ENCODE data around the gene TEX14. TPM values are rescaled to one million over a fixed set of nuclear protein-coding genes. Genes with fewer than 3 reads are reported as not detected.

The TEX14 gene
- total RNA-seq, 4 donors from 2014 or later: 0.11 to 2.3 (median 0.27) TPM

DNA sequence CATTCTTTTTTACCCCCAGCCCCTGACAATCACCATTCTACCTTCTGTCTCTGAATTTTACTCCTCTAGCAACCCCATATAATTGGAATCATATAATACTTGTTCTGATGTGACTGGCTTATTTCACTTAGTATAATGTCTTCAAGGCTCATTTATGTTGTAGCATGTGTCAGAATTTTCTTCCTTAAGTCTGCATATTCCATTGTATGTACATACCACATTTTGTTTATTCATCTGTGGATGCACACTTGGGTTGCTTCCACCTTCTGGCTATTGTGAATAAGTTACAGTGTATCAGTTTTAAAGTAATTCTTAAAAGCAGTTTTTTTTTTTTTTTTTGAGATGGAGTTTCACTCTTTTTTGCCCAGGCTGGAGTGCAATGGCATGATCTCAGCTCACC, 39.1 kb upstream of the TEX14 start:
- H3K27ac ChIP-seq: no peak overlapping the region
- no peaks in the 10 kb centered on the region for H3K27me3 ChIP-seq
- H3K4me3 ChIP-seq (replicated peaks in 1 of 3): no peak overlapping the region
- intact Hi-C loops (cut with DNase I): no loop called here
- TF ChIP-seq, protein P1, sequence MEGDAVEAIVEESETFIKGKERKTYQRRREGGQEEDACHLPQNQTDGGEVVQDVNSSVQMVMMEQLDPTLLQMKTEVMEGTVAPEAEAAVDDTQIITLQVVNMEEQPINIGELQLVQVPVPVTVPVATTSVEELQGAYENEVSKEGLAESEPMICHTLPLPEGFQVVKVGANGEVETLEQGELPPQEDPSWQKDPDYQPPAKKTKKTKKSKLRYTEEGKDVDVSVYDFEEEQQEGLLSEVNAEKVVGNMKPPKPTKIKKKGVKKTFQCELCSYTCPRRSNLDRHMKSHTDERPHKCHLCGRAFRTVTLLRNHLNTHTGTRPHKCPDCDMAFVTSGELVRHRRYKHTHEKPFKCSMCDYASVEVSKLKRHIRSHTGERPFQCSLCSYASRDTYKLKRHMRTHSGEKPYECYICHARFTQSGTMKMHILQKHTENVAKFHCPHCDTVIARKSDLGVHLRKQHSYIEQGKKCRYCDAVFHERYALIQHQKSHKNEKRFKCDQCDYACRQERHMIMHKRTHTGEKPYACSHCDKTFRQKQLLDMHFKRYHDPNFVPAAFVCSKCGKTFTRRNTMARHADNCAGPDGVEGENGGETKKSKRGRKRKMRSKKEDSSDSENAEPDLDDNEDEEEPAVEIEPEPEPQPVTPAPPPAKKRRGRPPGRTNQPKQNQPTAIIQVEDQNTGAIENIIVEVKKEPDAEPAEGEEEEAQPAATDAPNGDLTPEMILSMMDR (IDR thresholded peaks at IDR 0.05): no peak
- TF ChIP-seq POLR2A (IDR thresholded peaks at IDR 0.05): no peak
- no peaks in the 10 kb centered on the region for H3K4me1 ChIP-seq
- H3K9me3 ChIP-seq: no peaks in the 10 kb centered on the region
- H3K36me3 ChIP-seq: no peaks in the 10 kb centered on the region
- DNase-seq: no peak

DNA sequence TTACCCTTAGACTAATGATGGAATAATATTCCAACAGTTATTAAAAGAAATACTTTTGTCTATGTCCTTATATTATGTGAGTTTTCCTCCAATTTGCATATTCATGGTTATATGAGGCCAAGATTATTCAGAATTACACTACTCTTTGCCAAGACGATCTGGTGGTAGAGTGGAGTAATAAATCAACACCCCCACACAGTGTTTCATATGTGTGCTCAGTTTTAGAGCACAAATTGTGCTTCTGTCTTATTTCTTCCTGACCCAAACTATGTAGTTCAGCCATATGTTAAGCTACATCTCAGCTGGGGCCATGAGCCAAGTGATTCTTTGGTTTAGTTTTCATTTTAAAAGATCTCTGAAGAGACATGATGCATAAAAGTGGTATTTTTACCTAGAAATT, 37.0 kb upstream of the TEX14 start:
- Histone ChIP-seq H3K4me1 (no peaks in the 10 kb centered on the region), H3K4me3 (replicated peaks in 1 of 3) (no peak overlapping the region), H3K27ac (no peak overlapping the region), H3K9me3 (no peaks in the 10 kb centered on the region), H3K27me3 (no peaks in the 10 kb centered on the region), H3K36me3 (no peaks in the 10 kb centered on the region)
- intact Hi-C loops (cut with DNase I): no loop called here
- TF ChIP-seq POLR2A (IDR thresholded peaks at IDR 0.05): no peak
- TF ChIP-seq, protein P1 (IDR thresholded peaks at IDR 0.05): no peak
- no peak for DNase-seq
- 63% methylated on average over 1 of the region's 1 CpG for WGBS, 2 donors

DNA sequence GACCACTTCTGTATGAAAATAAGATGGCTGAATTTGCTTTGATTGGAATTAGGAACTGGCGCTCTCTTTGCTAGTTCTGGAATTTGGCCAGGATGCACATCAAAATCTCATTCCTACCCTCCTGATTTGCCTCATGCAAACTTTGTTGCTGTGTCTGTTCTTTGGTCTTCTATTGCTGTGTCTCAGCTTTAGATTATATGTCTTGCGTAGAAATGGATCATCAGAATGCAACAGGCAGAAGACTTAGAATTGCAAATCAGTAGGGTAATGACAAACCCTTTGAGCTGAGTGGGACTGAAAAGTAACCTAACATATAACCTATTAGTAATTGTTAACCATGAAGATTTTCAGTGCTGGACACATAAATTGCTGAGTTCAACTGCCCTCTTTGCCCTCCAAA, 30.9 kb upstream of the TEX14 start:
- peaks cover 0 to 7% of the 10 kb centered on the region in 2 donors for H3K36me3 ChIP-seq
- no peak for TF ChIP-seq POLR2A (IDR thresholded peaks at IDR 0.05)
- TF ChIP-seq, protein P1 (IDR thresholded peaks at IDR 0.05): no peak
- no peak overlapping the region for H3K27ac ChIP-seq
- DNase-seq: no peak
- no peaks in the 10 kb centered on the region for H3K27me3 ChIP-seq
- H3K9me3 ChIP-seq: no peaks in the 10 kb centered on the region
- WGBS, 2 donors: 94 to 97% methylated on average over 2 of the region's 2 CpGs
- intact Hi-C loops (cut with DNase I): no loop called here
- H3K4me1 ChIP-seq: no peaks in the 10 kb centered on the region
- H3K4me3 ChIP-seq (replicated peaks in 1 of 3): no peak overlapping the region

DNA sequence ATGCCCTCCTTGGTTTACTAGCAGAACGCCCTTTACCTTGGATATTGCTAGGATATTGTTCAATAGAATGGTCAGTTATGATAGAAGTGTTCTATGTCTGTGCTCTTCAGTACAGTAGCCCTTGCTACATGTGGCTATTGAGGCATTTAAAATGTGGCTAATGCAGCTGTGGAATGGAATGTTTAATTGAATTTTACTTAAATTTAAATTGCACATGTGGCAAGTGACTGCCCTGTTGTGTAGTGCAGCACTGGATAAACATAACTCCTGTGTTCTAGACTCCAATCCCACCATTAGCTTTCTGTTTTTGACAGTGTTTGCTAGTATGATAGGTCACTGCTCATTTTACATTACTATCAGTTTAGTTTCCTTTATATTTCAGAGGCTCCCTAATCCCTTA, 30.4 kb upstream of the TEX14 start:
- Histone ChIP-seq H3K4me3 (replicated peaks in 1 of 3) (no peak overlapping the region), H3K27ac (no peak overlapping the region), H3K9me3 (no peaks in the 10 kb centered on the region), H3K4me1 (no peaks in the 10 kb centered on the region), H3K27me3 (no peaks in the 10 kb centered on the region), H3K36me3 (peaks cover 0 to 7% of the 10 kb centered on the region in 2 donors)
- intact Hi-C loops (cut with DNase I): no loop called here
- 87 to 100% methylated on average over 1 of the region's 1 CpG for WGBS, 2 donors
- no peak for TF ChIP-seq POLR2A (IDR thresholded peaks at IDR 0.05)
- TF ChIP-seq, protein P1 (IDR thresholded peaks at IDR 0.05): no peak
- no peak for DNase-seq

DNA sequence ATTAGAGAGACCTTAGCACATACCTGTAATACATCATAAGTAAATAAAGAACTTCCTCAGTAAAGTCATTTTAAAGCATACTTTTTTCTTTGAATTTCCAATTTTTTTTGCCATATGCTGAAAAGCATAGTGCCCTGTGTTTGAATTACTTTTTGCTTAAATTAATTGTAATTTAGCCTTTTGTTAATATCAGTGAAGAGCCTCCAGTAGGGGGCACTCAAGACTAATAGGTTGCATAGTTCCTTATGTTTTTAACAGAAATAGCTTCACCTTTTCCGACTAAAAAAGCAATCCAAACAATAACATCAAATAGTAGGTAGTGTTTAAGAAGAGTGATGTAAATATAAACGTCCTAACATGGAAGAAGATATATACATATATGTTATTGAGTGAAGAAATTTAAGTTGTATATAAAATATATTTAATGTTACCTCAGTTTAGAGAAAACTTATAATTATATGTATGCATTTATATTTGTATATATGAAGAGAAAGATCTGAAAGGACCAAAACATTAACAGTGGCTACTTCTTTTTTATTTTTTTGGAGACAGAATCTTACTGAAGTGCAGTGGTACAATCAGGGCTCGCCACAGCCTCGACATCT, 19.2 kb upstream of the TEX14 start:
- DNase-seq: peak; percentile 33 to 35
- peaks cover 0 to 2% of the 10 kb centered on the region in 2 donors for H3K36me3 ChIP-seq
- no peaks in the 10 kb centered on the region for H3K4me1 ChIP-seq
- no peaks in the 10 kb centered on the region for H3K27me3 ChIP-seq
- H3K27ac ChIP-seq: no peak overlapping the region
- intact Hi-C loops (cut with DNase I): loop anchor here (5.0 kb wide), 1 partner anchor 291 kb away; no protein-coding TSS in a partner anchor
- H3K9me3 ChIP-seq: no peaks in the 10 kb centered on the region
- H3K4me3 ChIP-seq (replicated peaks in 1 of 3): no peak overlapping the region
- WGBS, 2 donors: 50 to 51% methylated on average over 4 of the region's 4 CpGs
- no peak for TF ChIP-seq POLR2A (IDR thresholded peaks at IDR 0.05)
- TF ChIP-seq, protein P1 (IDR thresholded peaks at IDR 0.05): peak; percentile 33 to 82 (median 68)
